ENCODE data around the gene BIN1. TPM values are rescaled to one million over a fixed set of nuclear protein-coding genes. Genes with fewer than 3 reads are reported as not detected.

The BIN1 gene
- total RNA-seq, 1 donor from 2014 or later, result 33.4 TPM

DNA sequence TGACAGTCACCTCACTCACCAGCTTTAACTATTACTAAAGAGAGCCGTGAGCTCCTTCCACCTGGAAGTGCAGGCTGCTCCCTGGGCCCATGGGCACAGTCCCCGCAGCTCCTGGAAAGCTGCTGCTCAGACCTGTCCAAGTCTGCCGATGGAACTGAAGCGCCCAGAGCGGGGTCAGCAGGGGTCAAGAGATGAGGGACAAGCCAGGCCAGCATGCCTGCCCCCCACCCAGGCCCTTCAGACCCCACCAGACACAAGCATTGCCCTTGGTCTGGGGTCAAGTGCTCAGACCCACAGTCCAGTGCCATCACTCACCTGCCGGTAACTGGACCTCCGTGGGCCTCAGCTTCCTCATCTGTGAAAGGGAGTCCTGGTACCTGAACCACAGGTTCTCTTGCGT, 59.9 kb downstream of the BIN1 start:
- ATAC-seq, result no peak
- no peaks in the 10 kb centered on the region for H3K4me1 ChIP-seq
- no peaks in the 10 kb centered on the region for H3K9me3 ChIP-seq
- TF ChIP-seq, protein P1, sequence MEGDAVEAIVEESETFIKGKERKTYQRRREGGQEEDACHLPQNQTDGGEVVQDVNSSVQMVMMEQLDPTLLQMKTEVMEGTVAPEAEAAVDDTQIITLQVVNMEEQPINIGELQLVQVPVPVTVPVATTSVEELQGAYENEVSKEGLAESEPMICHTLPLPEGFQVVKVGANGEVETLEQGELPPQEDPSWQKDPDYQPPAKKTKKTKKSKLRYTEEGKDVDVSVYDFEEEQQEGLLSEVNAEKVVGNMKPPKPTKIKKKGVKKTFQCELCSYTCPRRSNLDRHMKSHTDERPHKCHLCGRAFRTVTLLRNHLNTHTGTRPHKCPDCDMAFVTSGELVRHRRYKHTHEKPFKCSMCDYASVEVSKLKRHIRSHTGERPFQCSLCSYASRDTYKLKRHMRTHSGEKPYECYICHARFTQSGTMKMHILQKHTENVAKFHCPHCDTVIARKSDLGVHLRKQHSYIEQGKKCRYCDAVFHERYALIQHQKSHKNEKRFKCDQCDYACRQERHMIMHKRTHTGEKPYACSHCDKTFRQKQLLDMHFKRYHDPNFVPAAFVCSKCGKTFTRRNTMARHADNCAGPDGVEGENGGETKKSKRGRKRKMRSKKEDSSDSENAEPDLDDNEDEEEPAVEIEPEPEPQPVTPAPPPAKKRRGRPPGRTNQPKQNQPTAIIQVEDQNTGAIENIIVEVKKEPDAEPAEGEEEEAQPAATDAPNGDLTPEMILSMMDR (IDR thresholded peaks at IDR 0.05), result no peak
- no peaks in the 10 kb centered on the region for H3K27me3 ChIP-seq
- DNase-seq, result no peak
- intact Hi-C loops (cut with DNase I), result no loop called here
- no peak overlapping the region for H3K27ac ChIP-seq
- no peak overlapping the region for H3K4me3 ChIP-seq
- H3K36me3 ChIP-seq, result no peaks in the 10 kb centered on the region

- Histone ChIP-seq H3K4me1 (no peaks in the 10 kb centered on the region), H3K27me3 (no peaks in the 10 kb centered on the region), H3K27ac (no peak overlapping the region), H3K36me3 (no peaks in the 10 kb centered on the region), H3K9me3 (no peaks in the 10 kb centered on the region), H3K4me3 (no peak overlapping the region)
- TF ChIP-seq, protein P1 (IDR thresholded peaks at IDR 0.05), result no peak
- no peak for ATAC-seq
- intact Hi-C loops (cut with DNase I), result no loop called here
- no peak for DNase-seq
Measured at GRCh38 chr2:127046579-127046978, 60.4 kb downstream of the BIN1 start.

- no peak overlapping the region for H3K27ac ChIP-seq
- H3K4me3 ChIP-seq, result no peak overlapping the region
- H3K36me3 ChIP-seq, result no peaks in the 10 kb centered on the region
- no peaks in the 10 kb centered on the region for H3K27me3 ChIP-seq
- TF ChIP-seq, protein P1 (IDR thresholded peaks at IDR 0.05), result no peak
- intact Hi-C loops (cut with DNase I), result no loop called here
- H3K4me1 ChIP-seq, result no peaks in the 10 kb centered on the region
- DNase-seq, result no peak
- no peaks in the 10 kb centered on the region for H3K9me3 ChIP-seq
- ATAC-seq, result no peak
Measured at GRCh38 chr2:127045792-127046501, 61.0 kb downstream of the BIN1 start.

GRCh38 chr2:127044977-127045661, 61.8 kb downstream of the BIN1 start:
- H3K36me3 ChIP-seq, result no peaks in the 10 kb centered on the region
- no peak overlapping the region for H3K27ac ChIP-seq
- no peak for DNase-seq
- intact Hi-C loops (cut with DNase I), result no loop called here
- H3K27me3 ChIP-seq, result no peaks in the 10 kb centered on the region
- no peak overlapping the region for H3K4me3 ChIP-seq
- TF ChIP-seq, protein P1 (IDR thresholded peaks at IDR 0.05), result no peak
- H3K9me3 ChIP-seq, result no peaks in the 10 kb centered on the region
- H3K4me1 ChIP-seq, result no peaks in the 10 kb centered on the region
- no peak for ATAC-seq

GRCh38 chr2:127044165-127044718, 62.7 kb downstream of the BIN1 start:
- no peak for DNase-seq
- H3K27me3 ChIP-seq, result no peaks in the 10 kb centered on the region

More at GRCh38 chr2:127044165-127044718, 62.7 kb downstream of the BIN1 start:
- TF ChIP-seq, protein P1 (IDR thresholded peaks at IDR 0.05), result no peak
- H3K9me3 ChIP-seq, result no peaks in the 10 kb centered on the region
- H3K36me3 ChIP-seq, result no peaks in the 10 kb centered on the region
- no peak for ATAC-seq
- intact Hi-C loops (cut with DNase I), result no loop called here
- H3K4me3 ChIP-seq, result no peak overlapping the region
- no peaks in the 10 kb centered on the region for H3K4me1 ChIP-seq
- no peak overlapping the region for H3K27ac ChIP-seq
